Stimulated activated CD4-positive, alpha-beta T cell treated with anti-CD3 and anti-CD28 coated beads, Interleukin-2, amount 100 ng/mL, for 48 hours (primary cell): ENCODE data around the gene C3orf20.
A peak's percentile ranks its signal among the peaks of the same experiment; 100 is the strongest.

Experiments
- DNase-seq, 2 donors: peaks; one replicate each; pipeline ENCODE4 v3.0.0-alpha.2; 2020

Gene C3orf20

DNA sequence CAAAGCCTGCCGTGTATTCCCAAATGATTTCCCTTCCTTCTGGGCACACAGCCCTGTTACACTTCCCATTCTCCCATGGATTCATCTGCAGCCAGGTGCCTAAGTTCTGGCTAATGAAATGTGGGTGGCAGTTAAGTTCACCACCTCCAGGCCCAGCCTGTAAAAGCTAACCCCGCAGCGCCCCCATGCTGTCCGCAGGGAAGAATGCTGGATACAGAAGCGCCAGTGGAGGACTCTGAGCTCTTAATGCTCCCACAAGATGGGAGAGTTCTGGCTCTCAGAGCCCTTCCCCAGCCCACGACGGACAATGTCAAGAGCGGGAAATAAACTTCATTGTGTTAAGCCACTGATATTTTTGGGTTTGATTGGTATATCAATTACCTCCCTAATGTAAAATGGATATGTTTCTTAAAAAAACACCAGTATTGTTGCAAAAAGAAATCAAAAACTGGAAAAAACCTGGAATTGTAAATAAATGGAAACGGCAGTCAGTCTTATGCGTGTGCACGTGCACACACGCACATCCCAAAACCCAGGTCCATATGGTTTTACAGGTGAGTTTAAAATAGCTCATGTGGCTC, 106.1 kb downstream of the C3orf20 start:
- peak in 1 of 2 donors; percentile 11 for DNase-seq

DNA sequence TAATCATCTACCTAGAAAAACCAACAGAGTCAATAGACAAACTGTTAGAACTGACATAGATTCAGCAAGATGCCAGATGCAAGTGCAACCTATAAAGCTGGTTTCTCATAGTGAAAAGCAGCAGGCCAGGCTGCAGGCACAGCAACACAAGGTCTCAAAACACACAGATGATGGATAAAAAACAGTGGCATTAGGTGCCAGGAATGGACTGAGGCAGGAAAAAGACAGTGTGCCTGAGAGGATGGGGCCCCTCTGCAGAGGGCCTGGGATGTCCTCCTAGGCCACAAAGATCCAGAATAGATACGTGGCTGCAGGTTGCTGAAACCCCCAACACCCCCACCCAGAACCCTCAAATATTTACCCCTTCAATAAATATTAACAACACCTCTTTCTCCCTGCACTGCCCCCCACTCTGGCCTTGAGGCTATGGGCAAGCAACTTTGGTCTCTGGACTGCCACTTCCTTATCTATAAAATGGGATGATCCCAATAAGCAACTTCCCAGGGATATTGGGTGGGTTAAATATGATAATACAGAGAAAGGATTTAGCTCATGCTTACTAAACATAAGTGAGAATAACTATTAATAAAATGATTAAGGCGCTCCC, 108.6 kb downstream of the C3orf20 start:
- DNase-seq, result no peak

GRCh38 chr3:14784087-14784681, 109.2 kb downstream of the C3orf20 start:
- DNase-seq, result no peak

- DNase-seq, result no peak
Observed at GRCh38 chr3:14785207-14786155, 110.5 kb downstream of the C3orf20 start.

GRCh38 chr3:14786369-14786768, 111.4 kb downstream of the C3orf20 start:
- DNase-seq, result no peak

GRCh38 chr3:14787630-14788029, 112.7 kb downstream of the C3orf20 start:
- DNase-seq, result no peak

- DNase-seq, result no peak
Observed at GRCh38 chr3:14788644-14789043, 113.7 kb downstream of the C3orf20 start.

- DNase-seq, result no peak
Observed at GRCh38 chr3:14789221-14789620, 114.3 kb downstream of the C3orf20 start.

GRCh38 chr3:14789640-14790285, 114.8 kb downstream of the C3orf20 start:
- no peak for DNase-seq

- DNase-seq, result peak; percentile 38 to 44
Observed at GRCh38 chr3:14791343-14791945, 116.5 kb downstream of the C3orf20 start.

DNA sequence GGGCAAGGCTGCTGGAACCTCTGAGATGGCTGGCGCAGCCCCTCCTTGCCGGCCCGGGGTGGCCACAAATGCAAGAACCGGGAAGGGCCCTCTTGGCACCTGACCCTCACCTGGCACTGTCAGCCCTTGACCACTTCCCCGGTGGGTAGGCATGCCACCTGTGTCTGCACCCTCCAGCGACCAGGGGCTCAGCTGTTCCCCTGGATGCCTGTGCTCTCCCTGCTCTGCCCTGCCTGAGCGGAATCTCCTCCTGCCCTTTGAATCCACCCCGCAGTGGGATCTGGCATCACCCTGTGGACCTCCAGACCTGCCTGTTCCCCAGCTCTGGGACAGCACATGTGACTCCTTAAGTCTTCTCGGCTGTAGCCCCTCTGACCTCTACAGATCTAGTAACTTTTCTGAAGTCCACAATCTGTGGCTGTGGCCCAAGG, 117.8 kb downstream of the C3orf20 start:
- DNase-seq, result no peak

DNA sequence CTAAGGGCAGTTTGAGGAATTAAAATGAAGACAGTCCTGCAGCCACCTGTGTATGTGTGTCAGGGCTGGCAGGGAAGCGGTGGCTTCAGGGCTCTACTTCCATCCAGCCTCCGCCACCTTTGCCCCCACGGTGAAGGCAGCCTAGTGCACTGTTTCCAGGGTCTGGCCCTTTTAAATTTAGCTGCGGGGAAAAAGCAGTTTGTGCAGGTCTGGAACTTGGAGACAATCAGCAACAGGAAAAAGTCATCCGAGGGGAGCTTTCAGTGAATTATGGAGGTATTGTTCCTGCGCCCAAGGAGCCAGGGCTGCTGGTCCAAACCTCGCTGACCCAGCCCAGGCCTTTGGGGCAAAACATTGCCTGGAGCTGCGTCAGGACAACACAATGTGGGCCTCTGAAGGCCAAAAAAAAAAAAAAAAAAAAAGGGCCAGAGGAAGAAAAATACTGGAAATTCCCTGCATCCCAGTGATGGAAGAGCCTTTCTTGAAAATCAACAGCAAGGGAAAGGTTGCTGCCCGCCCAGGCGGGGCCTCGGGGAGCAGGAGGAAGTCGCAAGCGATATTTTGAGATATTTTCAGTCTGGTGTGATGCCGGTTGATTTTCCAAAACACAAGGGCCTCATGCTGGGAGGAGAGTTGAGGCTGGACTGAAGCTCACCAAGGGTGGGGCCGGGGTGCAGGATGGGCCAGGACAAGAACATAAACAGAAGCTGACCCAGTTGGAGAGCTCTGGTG, 118.4 kb downstream of the C3orf20 start:
- no peak for DNase-seq

GRCh38 chr3:14793858-14794234, 118.9 kb downstream of the C3orf20 start:
- no peak for DNase-seq

DNA sequence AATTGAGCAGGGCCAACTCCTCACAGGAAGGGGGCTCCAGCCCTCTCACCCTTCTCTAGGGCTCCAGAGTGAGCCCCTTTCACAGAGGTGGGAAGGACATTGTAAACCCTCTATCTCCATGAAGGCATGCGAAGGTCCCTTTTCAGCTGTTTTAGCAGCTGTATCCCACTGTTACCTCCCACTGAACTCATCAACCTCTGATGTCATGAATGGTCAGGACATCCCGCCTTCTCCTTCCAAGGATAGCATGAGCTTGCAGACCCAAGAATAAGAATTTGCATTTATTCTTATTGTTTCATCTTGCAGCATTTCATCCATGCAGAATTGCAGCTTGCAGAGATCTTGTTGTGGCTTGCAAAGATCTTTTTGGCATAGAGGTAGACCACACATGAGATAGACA, 119.5 kb downstream of the C3orf20 start:
- no peak for DNase-seq

GRCh38 chr3:14795996-14796395, 121.1 kb downstream of the C3orf20 start:
- DNase-seq, result no peak

DNA sequence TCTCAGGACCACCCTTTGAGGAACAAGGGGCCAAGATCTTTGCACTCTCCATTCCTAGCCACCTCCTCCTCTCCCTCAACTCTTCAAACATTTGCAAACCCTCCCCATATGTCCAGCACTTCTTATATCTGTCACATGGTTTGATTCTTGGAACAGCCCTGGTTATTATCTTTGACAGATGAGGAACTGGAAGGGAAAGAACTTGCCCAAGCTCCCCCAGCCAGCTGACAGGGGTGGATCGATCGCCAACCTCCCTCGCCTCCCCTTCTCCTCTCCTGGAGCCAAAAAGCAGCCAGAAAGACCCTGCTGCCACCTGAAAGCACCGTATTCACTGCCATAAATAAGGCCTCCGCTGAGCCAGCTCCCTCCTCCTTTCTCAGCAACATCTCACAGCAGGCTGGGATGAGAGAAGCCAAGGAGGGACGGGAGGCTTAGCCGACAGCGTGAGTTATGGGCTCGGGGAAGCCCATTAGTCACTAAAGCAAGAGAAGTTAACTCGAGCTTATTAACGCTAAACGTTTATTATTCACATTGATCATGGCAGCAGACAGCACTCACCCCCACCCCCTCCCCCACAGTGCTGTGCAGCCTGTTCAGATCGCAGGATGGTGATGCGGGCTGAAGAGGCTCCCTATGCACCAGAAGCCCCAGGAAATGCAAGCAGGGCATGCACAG, 121.6 kb downstream of the C3orf20 start:
- no peak for DNase-seq

GRCh38 chr3:14797731-14798130, 122.8 kb downstream of the C3orf20 start:
- DNase-seq, result no peak

- no peak for DNase-seq
Observed at GRCh38 chr3:14798231-14798630, 123.3 kb downstream of the C3orf20 start.

GRCh38 chr3:14799146-14799545, 124.2 kb downstream of the C3orf20 start:
- DNase-seq, result no peak

DNA sequence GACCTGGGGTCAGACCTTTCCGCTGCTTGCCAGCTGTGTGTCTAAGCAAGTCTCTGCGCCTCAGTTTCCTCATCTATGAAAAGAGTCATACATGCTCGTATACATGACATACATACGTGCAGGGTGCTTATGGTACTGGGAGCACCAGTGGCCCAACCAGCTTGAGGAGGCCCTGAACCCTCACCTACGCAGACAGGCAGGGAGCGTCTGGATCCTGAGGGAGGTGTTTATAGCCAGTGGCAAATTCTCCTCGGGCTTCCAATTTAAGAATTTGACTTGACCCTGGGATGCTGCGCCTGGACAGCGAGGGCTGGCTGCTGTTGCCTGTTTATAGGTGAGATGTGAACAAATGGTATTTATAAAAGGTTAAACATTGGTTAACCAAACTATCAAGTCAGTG, 126.1 kb downstream of the C3orf20 start:
- no peak for DNase-seq
